ENCODE measurements around the gene PRKCE.
"Not testable (repeated sequence)": the region's sequence is repeated elsewhere in the genome, so short reads cannot be mapped to it uniquely, and the experiment has no call there.

The PRKCE gene

DNA sequence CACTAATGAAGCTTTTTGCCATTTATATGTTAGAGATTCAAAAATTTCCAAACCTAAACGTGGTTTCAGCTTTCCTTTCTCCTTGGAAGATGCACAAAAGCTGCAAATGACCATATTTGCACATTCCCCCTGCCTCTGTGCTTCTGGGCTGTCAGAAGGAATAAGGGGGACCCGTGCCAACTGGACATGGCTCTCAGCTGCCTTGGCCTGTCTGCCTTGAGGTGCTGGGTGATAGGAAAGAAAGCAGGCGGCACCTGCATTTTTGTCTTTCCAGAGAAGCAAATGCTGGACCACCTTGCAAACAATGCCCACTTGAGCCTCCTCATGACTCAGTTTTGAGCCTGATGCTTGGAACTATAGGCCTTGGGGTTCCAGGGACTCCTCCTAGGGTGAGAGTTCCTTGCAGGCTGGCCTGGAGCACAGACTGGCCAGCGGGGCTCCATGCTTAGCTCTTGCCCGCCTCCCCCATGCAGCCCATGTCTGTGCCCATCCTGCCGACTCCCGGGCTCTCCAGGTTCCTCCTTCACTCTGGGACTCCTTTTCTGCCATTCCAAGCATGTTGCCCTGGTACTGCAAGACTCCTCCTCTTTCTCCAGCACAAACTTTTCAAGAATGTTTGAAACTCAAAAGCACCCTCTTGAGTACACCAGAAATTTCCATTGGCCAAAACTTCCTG is 536.7 kb downstream of the PRKCE start:
- H3K36me3 ChIP-seq (ENCODE audit: insufficient read depth, low read length) = no peaks in the 10 kb centered on the region
- no peak overlapping the region for H3K9ac ChIP-seq (ENCODE audit: low read depth, low read length)
- no peaks in the 10 kb centered on the region for H3K4me1 ChIP-seq (ENCODE audit: insufficient read depth, low read length)
- H3K9me3 ChIP-seq (ENCODE audit: control insufficient read depth, insufficient read depth, low read length) = no peaks in the 10 kb centered on the region

DNA sequence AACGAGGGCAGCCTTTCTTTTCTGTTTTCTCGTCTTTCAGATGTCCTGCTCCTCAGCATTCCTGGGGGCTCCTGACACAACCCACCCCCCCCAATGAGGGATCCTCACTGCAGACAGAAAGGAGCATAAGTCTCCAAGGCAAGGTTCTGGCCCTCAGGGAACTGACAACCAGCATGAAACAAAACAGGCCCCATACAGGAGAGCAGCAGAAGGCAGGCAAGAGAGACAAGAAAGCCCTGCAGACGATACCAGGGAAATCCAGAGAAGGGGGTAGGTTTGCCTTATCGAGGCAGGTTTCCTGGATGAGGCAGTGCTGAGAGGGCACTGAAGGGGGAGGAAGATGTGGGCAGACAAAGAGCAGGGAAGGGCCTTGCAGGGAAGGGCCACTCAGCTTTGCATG is 541.9 kb downstream of the PRKCE start:
- H3K36me3 ChIP-seq (ENCODE audit: insufficient read depth, low read length) = no peaks in the 10 kb centered on the region
- H3K9me3 ChIP-seq (ENCODE audit: control insufficient read depth, insufficient read depth, low read length) = no peaks in the 10 kb centered on the region
- no peak overlapping the region for H3K9ac ChIP-seq (ENCODE audit: low read depth, low read length)
- H3K4me1 ChIP-seq (ENCODE audit: insufficient read depth, low read length) = no peaks in the 10 kb centered on the region

DNA sequence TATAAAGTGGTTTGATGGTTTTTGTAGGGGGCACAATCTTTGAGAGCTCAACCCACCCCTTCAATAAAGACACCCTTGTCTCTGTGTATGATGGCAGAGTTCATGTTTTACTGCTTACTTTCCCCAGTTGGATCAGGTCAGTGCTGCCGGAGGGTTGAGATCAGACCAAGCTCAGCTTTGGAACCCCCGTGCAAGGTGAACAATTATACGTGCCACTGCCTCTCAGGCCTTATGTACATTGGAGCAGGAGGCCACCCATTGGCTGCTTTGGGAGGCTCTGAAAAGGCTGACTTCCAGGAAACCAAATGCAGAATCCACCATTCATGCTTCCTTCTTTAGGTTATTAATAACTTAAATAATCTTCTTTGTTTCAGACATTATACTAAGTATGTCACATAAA is 542.4 kb downstream of the PRKCE start:
- no peak overlapping the region for H3K9ac ChIP-seq (ENCODE audit: low read depth, low read length)
- H3K36me3 ChIP-seq (ENCODE audit: insufficient read depth, low read length) = no peaks in the 10 kb centered on the region
- no peaks in the 10 kb centered on the region for H3K9me3 ChIP-seq (ENCODE audit: control insufficient read depth, insufficient read depth, low read length)
- no peaks in the 10 kb centered on the region for H3K4me1 ChIP-seq (ENCODE audit: insufficient read depth, low read length)

DNA sequence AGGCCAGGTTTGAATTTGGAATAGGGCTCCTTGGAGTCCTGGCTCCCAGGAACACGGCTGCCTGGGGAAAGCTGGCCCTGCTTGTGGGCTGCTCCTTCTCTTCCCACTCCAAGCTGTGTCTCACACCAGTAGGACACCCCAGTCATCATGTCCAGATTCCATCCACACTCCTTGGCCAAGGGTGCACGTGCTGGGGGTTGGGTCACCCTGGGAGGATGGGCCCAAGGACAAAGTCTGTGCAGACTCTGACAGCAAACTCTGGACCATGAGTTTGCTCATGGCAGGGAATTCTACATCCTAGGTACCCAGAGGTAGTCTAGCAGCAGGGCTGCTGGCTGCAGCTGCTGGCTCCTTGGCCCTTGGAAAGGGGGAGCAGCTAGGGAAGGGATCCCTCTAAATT is 543.4 kb downstream of the PRKCE start:
- Histone ChIP-seq H3K36me3 (ENCODE audit: insufficient read depth, low read length) (no peaks in the 10 kb centered on the region), H3K4me1 (ENCODE audit: insufficient read depth, low read length) (no peaks in the 10 kb centered on the region), H3K9me3 (ENCODE audit: control insufficient read depth, insufficient read depth, low read length) (no peaks in the 10 kb centered on the region), H3K9ac (ENCODE audit: low read depth, low read length) (no peak overlapping the region)

DNA sequence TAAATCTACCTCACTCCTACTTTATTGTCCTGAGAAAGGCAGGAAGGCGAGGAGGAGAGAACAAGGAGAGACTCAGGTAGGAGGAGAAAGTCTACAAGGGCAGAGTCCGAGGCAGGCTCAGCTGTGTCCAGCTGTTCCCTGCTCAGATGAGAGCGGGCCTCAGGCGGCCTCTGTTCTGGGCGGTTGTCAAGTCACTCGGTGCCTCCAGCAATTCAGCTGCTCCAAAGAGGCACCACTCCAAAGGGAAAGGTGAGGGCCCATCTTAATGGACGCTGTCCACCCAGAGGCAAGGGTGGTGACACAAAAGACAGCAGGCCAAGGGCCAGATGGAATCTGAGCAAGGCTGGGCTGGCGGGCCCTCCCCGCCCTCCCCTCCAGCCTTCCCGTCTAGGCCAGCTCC is 544.3 kb downstream of the PRKCE start:
- no peak overlapping the region for H3K9ac ChIP-seq (ENCODE audit: low read depth, low read length)
- H3K9me3 ChIP-seq (ENCODE audit: control insufficient read depth, insufficient read depth, low read length) = no peaks in the 10 kb centered on the region
- no peaks in the 10 kb centered on the region for H3K36me3 ChIP-seq (ENCODE audit: insufficient read depth, low read length)
- H3K4me1 ChIP-seq (ENCODE audit: insufficient read depth, low read length) = no peaks in the 10 kb centered on the region

DNA sequence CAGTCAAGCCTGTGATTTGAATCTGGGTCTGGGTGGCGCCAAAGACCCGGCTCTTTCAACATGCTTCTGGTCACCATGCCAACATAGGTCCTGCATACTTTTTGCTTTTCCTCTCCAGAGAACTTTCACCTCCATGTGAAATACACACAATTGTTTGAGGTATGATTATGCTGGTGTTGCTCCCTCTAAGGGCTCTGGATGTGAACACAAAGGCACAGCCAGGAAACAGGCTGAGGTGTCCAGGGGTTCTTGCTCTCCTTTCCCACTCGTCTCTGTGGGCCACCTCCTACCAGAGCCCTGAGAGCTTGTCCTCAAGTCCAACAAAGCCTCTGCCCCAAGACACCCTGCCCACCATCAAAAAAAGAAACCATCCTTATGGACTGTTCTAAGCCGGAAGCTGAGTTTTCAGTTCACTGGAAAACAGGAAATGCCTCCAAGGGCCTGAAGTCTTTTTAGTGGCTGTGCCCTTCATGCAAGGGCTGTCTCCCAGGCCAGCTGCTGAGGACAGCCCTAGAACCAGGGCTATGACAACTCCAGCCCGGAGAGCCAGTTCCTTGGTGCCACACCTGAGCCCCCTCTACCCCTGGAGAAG is 545.5 kb downstream of the PRKCE start:
- H3K36me3 ChIP-seq (ENCODE audit: insufficient read depth, low read length) = no peaks in the 10 kb centered on the region
- H3K9me3 ChIP-seq (ENCODE audit: control insufficient read depth, insufficient read depth, low read length) = no peaks in the 10 kb centered on the region
- no peak overlapping the region for H3K9ac ChIP-seq (ENCODE audit: low read depth, low read length)
- no peaks in the 10 kb centered on the region for H3K4me1 ChIP-seq (ENCODE audit: insufficient read depth, low read length)

DNA sequence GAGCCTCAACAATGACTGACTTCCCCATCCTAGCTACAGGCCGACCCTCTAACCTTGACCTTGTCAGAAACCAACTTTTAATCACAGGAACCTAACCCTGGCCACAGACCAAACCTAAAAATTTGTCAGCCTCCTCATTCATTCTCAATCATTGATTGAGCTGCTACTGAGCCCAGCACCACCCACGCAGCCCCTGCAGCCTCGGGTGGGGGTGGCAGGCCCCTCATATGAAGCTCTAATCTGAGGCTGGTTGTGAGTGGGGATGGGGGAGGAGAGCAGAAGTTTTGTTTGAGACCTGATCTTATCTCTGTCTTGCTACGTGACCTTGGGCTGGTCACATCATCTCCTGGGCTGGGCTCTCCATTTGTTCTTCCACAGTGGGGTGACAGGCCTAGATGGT is 546.2 kb downstream of the PRKCE start:
- no peaks in the 10 kb centered on the region for H3K36me3 ChIP-seq (ENCODE audit: insufficient read depth, low read length)
- H3K9me3 ChIP-seq (ENCODE audit: control insufficient read depth, insufficient read depth, low read length) = no peaks in the 10 kb centered on the region; the same call in 1 of the 2 replicates
- H3K9ac ChIP-seq (ENCODE audit: low read depth, low read length) = no peak overlapping the region
- H3K4me1 ChIP-seq (ENCODE audit: insufficient read depth, low read length) = no peaks in the 10 kb centered on the region

DNA sequence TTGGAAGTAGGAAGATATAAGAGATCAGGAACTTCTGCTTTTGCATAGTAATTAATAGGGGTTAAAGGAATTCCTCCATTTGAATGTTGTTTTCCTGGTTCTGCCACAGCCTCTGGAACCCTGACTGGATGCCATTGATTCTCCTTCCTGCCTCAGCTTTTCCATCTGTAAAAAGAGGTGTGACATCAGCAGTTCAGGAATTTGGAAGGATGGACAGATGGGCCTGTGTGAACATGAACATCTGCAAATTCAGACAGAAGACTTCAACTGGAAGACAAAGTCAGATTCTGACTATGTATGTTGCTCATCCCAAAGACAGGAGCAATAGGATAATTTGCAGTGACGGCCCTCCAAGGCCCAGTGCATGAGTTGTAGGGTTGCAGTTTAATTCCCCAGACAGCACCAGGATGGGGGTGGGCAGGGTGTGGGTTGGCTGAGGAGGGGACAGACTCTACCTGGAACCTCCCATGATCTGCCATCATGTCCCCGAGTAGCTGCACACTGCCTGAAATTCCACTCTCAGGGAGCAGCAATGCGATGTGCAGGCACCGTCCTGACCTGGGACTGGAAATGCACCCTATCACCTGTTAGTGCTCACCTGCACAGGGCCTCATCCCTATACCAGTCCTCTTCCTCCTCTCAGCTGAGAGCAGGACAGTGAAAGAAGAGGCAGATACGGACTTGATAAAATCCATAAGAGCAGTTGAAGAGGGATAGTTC is 546.8 kb downstream of the PRKCE start:
- Histone ChIP-seq H3K9ac (ENCODE audit: low read depth, low read length) (no peak overlapping the region), H3K4me1 (ENCODE audit: insufficient read depth, low read length) (no peaks in the 10 kb centered on the region), H3K36me3 (ENCODE audit: insufficient read depth, low read length) (no peaks in the 10 kb centered on the region), H3K9me3 (ENCODE audit: control insufficient read depth, insufficient read depth, low read length) (no peaks in the 10 kb centered on the region; the same call in 1 of the 2 replicates)

DNA sequence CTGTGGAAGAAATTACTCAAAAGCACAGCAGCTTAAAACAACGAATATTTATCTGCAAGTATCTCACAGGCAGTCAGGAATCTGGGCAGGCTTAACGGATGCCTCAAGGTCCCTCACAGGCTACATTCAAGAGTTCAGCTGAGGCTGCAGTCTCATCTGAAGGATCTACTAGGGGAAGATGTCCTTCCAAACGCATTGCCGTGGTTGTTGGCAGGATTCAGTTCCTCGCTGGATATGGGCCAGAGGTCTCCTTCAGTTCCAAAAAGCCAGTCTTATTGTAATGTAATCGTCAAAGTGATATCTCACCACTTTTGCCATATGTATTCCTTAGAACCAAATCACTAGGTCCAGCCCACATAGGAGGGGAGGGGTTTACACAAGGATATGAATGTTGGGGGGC is 547.5 kb downstream of the PRKCE start:
- no peak overlapping the region for H3K9ac ChIP-seq (ENCODE audit: low read depth, low read length)
- no peaks in the 10 kb centered on the region for H3K4me1 ChIP-seq (ENCODE audit: insufficient read depth, low read length)
- no peaks in the 10 kb centered on the region; the same call in 1 of the 2 replicates for H3K9me3 ChIP-seq (ENCODE audit: control insufficient read depth, insufficient read depth, low read length)
- H3K36me3 ChIP-seq (ENCODE audit: insufficient read depth, low read length) = no peaks in the 10 kb centered on the region

DNA sequence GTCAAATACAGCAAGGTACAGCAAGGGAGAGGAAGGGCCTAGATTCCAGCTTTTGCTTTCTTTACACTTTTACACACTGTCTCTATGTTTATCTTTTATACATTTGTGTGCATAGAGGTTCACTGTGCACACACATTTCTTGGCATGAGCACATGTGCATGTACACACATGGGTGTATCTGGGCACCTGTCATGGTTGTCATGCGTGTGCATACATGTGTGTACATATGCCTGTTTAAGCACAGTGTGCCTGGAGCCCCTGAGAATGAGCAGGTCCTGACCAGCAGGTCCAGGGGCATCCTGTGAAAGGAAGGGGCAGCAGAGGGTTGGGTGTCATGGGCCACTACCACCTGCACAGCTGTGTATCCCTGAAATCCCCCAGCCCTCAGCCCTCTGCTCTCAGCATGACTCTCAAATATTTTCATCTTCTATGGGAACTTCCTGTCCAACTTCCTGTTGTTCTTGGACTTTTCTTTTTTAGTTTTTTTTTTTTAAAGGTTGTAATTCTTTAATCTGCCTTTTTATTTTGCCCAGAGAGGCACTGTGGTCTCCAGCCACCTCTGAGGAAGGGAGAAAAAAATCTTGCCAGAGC is 548.7 kb downstream of the PRKCE start:
- peaks cover 2% of the 10 kb centered on the region for H3K4me1 ChIP-seq (ENCODE audit: insufficient read depth, low read length)

DNA sequence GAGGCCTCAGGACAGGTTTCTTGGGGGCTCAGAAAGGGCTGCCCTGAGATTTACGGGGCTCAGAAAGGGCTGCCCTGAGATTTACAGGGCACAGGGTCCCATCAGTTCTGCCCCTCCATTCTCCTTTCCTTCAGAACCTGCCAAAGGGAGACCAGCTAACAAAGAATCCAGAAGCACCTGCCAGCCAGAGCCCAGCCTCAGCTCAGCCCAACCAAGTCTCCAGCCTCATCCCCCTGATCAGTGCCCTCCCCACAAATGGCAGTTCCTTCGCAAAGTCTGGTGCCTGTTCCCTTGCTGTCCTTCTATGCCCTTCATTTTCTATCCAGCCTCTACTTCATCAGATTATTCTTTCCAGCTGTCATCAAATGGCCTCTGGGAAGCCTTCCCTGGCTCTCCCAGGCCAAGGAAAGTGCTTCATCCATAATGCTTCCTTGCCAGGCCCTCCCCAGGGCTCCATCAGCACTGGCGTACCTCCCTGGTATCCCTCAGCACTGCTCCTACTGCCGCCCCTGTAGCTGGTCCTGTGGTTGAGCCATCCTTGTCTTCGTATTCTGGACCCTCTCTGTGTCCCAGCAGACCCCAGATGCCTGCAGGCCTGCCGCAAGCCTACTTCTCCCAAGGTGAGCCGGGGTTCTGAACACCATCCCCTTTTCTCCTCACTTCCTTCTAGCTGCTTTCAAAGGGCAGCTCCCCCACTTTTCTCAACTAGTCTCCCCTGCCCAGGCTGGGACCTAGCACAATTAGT is 549.6 kb downstream of the PRKCE start:
- Histone ChIP-seq H3K4me1 (ENCODE audit: insufficient read depth, low read length) (peaks cover 4% of the 10 kb centered on the region), H3K9ac (ENCODE audit: low read depth, low read length) (no peak overlapping the region)

More for the DNA sequence above, 548.7 kb downstream of the PRKCE start:
- no peaks in the 10 kb centered on the region; the same call in 1 of the 2 replicates for H3K9me3 ChIP-seq (ENCODE audit: control insufficient read depth, insufficient read depth, low read length)
- no peaks in the 10 kb centered on the region for H3K36me3 ChIP-seq (ENCODE audit: insufficient read depth, low read length)
- H3K9ac ChIP-seq (ENCODE audit: low read depth, low read length) = no peak overlapping the region

DNA sequence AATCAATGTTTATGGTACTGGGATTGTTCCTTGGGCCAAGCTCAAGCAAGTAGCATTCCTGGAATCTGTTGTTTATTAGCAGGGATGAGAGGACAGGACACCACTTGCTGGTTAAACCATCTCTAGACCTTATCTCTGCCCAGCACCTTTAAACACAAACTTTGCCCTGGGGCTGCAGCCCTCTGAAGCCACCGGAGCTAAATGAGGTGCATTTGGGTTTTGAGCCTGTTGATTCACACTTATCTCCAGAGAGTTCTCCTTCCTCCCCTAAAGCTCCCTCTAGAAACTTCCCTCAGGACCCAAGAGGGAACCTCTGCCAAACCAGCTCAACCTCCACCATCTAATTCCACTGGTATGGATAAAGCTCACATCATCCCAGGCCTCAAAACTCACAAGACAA is 551.0 kb downstream of the PRKCE start:
- Histone ChIP-seq H3K9me3 (ENCODE audit: control insufficient read depth, insufficient read depth, low read length) (no peaks in the 10 kb centered on the region; the same call in 1 of the 2 replicates), H3K9ac (ENCODE audit: low read depth, low read length) (no peak overlapping the region), H3K36me3 (ENCODE audit: insufficient read depth, low read length) (no peaks in the 10 kb centered on the region), H3K4me1 (ENCODE audit: insufficient read depth, low read length) (peaks cover 4% of the 10 kb centered on the region)

More for the DNA sequence above, 549.6 kb downstream of the PRKCE start:
- Histone ChIP-seq H3K36me3 (ENCODE audit: insufficient read depth, low read length) (no peaks in the 10 kb centered on the region), H3K9me3 (ENCODE audit: control insufficient read depth, insufficient read depth, low read length) (no peaks in the 10 kb centered on the region; the same call in 1 of the 2 replicates)

DNA sequence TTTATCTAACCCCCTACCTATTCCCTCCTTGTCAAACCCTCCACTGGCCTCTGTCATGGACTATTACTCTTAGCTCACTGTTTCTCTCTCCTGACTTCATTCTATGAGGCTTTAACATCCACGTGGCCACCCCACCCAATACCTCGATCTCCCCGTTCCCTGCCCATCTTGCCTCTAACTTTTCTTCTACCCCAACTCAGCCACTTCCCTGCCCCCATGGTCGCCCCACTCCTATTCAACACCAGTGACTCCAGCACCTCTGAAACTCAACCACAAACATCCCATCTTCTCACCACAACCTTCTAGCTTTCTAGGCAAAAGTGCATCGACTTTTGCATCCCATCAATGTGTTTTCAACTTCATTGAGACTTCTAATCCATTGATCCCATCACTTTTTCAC is 551.5 kb downstream of the PRKCE start:
- Histone ChIP-seq H3K9me3 (ENCODE audit: control insufficient read depth, insufficient read depth, low read length) (peaks cover 4% of the 10 kb centered on the region), H3K9ac (ENCODE audit: low read depth, low read length) (no peak overlapping the region), H3K36me3 (ENCODE audit: insufficient read depth, low read length) (no peaks in the 10 kb centered on the region), H3K4me1 (ENCODE audit: insufficient read depth, low read length) (peaks cover 4% of the 10 kb centered on the region)

DNA sequence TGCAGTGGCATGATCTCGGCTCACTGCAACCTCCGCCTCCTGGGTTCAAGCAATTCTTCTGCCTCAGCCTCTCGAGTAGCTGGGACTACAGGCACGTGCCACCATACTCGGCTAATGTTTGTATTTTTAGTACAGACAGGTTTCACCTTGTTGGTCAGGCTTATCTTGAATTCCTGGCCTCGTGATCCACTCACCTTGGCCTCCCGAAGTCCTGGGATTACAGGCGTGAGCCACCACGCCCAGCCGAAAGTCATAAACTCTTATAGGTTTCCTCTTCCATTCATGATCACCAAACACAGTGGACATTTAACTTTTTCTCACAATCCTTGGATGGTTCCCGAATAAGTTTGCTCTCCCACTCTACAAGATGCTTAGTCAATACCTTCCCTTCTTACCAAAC is 552.2 kb downstream of the PRKCE start:
- not testable (repeated sequence) for H3K9me3 ChIP-seq (ENCODE audit: control insufficient read depth, insufficient read depth, low read length); H3K36me3 ChIP-seq (ENCODE audit: insufficient read depth, low read length); H3K4me1 ChIP-seq (ENCODE audit: insufficient read depth, low read length); H3K9ac ChIP-seq (ENCODE audit: low read depth, low read length)

All from ES-I3 (cell line).